HG02610 (cell line): ENCODE data around the gene COL4A5.

Experiments
- ATAC-seq: cut with Tn5 transposase; IDR thresholded peaks from one replicate; pipeline ENCODE4 v1.9.1; 2021; ENCODE audit warnings: mild to moderate bottlenecking, moderate library complexity; ENCODE audit not compliant: unreplicated experiment

Gene COL4A5

DNA sequence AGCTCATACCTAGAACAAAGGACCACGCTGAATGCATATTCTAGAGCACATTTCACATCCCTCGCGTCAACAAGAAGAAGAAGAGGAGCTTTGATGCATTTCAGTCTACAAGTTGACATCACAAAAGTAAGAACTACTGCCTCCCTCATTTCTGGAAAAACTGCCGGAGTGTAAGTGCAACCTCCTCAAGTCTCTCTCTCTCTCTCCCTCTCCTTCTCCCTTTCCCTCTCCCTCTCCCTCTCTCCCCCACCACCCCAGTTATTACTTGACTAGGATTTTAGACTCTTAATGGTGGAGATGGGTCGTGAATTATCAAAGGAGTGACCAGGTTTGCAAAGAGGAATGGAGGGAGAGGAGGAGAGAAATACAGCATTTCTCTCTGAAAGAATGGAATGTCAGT, 298.1 kb downstream of the COL4A5 start:
- ATAC-seq = no peak

DNA sequence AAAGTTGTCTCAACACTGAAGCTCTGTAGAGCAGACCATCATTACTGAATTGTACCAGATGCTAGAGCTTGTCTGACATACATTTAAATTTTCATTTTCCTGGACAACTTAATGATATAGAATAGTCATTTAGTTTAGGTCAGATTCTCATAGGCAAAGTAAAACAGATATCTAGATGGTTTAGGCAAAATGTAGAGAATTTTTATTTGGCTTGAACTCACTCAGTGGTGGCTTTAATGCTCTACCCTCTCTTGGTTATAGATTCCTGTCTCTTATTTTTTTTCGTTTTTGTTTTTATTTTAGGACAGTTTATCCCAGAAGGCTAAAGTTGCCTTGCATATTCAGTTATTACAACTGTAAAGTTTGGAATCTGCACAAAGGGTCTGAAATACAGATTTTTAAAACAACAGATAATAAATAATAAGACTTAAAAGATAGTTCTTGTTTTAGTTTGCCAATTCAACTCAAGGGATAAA, 300.7 kb downstream of the COL4A5 start:
- ATAC-seq = no peak
